22Rv1 (cell line): Measurements from ENCODE around the gene IQGAP2.

Experiments
- CTCF ChIP-seq: fragments of 450-650 bp; IDR thresholded peaks from 2 replicates; pipeline ENCODE4 v1.5.1; 2017; ENCODE audit warnings: mild to moderate bottlenecking
- ZFX ChIP-seq: fragments of 450-650 bp; IDR thresholded peaks from 2 replicates; pipeline ENCODE4 v1.6.1; 2017; ENCODE audit warnings: antibody characterized with exemption, borderline replicate concordance

GRCh38 chr5:76462097-76462667, 59.1 kb downstream of the IQGAP2 start:
- no peak for TF ChIP-seq CTCF
- no peak for TF ChIP-seq ZFX
